Astrocyte (in vitro differentiated cells and primary cell): ENCODE results near the gene EIF4ENIF1.

Experiments used
- EZH2 ChIP-seq: IDR thresholded peaks from 2 replicates; pipeline ENCODE4 v1.6.1; 2012; ENCODE audit warnings: mild to moderate bottlenecking, low read length, inconsistent platforms; ENCODE audit not compliant: insufficient read depth
- TF ChIP-seq, protein P1 (sequence below): IDR thresholded peaks from 2 replicates; pipeline ENCODE4 v1.5.1; 2011; ENCODE audit warnings: low read depth, mild to moderate bottlenecking, inconsistent platforms, low read length, moderate library complexity; ENCODE audit not compliant: insufficient read depth

GRCh38 chr22:31530823-31531195 is 41.2 kb upstream of the EIF4ENIF1 start:
- TF ChIP-seq, protein P1, sequence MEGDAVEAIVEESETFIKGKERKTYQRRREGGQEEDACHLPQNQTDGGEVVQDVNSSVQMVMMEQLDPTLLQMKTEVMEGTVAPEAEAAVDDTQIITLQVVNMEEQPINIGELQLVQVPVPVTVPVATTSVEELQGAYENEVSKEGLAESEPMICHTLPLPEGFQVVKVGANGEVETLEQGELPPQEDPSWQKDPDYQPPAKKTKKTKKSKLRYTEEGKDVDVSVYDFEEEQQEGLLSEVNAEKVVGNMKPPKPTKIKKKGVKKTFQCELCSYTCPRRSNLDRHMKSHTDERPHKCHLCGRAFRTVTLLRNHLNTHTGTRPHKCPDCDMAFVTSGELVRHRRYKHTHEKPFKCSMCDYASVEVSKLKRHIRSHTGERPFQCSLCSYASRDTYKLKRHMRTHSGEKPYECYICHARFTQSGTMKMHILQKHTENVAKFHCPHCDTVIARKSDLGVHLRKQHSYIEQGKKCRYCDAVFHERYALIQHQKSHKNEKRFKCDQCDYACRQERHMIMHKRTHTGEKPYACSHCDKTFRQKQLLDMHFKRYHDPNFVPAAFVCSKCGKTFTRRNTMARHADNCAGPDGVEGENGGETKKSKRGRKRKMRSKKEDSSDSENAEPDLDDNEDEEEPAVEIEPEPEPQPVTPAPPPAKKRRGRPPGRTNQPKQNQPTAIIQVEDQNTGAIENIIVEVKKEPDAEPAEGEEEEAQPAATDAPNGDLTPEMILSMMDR, result no peak
- TF ChIP-seq EZH2, result no peak
